H1 (cell line): Measurements from ENCODE around the gene KCNJ10. TPM values are rescaled to one million over a fixed set of nuclear protein-coding genes. Genes with fewer than 3 reads are reported as not detected.

Experiments used
- CTCF ChIA-PET: fragments of 300-600 bp; sonication (Branson Sonifier 250); formaldehyde crosslinking; loops from one replicate; lab custom pipeline; 2021; ENCODE audit not compliant: partially characterized antibody; lab: Charles Lee
- POLR2A ChIA-PET: fragments of 300-600 bp; sonication (Branson Sonifier 250); formaldehyde crosslinking; loops from one replicate; lab custom pipeline; 2021; ENCODE audit warnings: inconsistent platforms; ENCODE audit not compliant: partially characterized antibody; lab: Charles Lee
- DNase-seq, 2 experiments: peaks; one replicate each; pipeline versions ENCODE4 v3.0.0 to v3.0.0-alpha.2; 2010 to 2022; ENCODE audit warnings: low spot score in 2 of 2, low read depth in 1 of 2, mixed read lengths in 1 of 2
- FAIRE-seq: peaks from 2 replicates; lab custom pipeline; 2011; peaks lifted over from hg19 to GRCh38; lab: Jason Lieb, UNC
- H2AFZ ChIP-seq: 2 replicates; pipeline ENCODE4 v1.8.1; 2012; ENCODE audit warnings: low read length, inconsistent platforms
- H2AK5ac ChIP-seq: 2 replicates; pipeline ENCODE4 v1.6.1; 2013; ENCODE audit warnings: low read depth, low read length
- H2BK120ac ChIP-seq: replicated peaks from 2 replicates; pipeline ENCODE3; 2013; ENCODE audit warnings: low read depth, low read length, inconsistent platforms
- H2BK12ac ChIP-seq: 2 replicates; pipeline ENCODE4 v1.6.1; 2013; ENCODE audit warnings: low read depth, low read length
- H2BK15ac ChIP-seq: 2 replicates; pipeline ENCODE4 v1.6.1; 2013; ENCODE audit warnings: low read length
- H2BK20ac ChIP-seq: 2 replicates; pipeline ENCODE4 v1.6.1; 2013; ENCODE audit warnings: low read length
- H2BK5ac ChIP-seq: 2 replicates; pipeline ENCODE4 v1.6.1; 2013; ENCODE audit warnings: low read depth, low read length
- H3K14ac ChIP-seq: 2 replicates; pipeline ENCODE4 v1.6.1; 2013; ENCODE audit warnings: inconsistent platforms; ENCODE audit not compliant: insufficient read length
- H3K18ac ChIP-seq: 2 replicates; pipeline ENCODE4 v1.6.1; 2013; ENCODE audit warnings: low read length; ENCODE audit errors: extremely low read depth
- H3K23ac ChIP-seq: 2 replicates; pipeline ENCODE4 v1.6.1; 2013; ENCODE audit warnings: inconsistent platforms; ENCODE audit not compliant: insufficient read length
- H3K23me2 ChIP-seq: 2 replicates; pipeline ENCODE4 v1.6.1; 2013; ENCODE audit warnings: low read depth, low read length
- H3K27ac ChIP-seq: 2 replicates; pipeline ENCODE4 v1.6.1; 2011; ENCODE audit warnings: low read depth, low read length, inconsistent platforms
- H3K27me3 ChIP-seq, 4 experiments: replicated peaks in 1 of 4; 1 replicate in 1 of 4; 2 replicates in 3 of 4; pipeline versions ENCODE4 v1.6.1 to v1.8.1; 2011 to 2013; ENCODE audit warnings: low read length in 3 of 4, mild to moderate bottlenecking in 3 of 4, inconsistent platforms in 2 of 4, mixed read lengths in 2 of 4, moderate library complexity in 1 of 4; ENCODE audit not compliant: control insufficient read depth in 3 of 4, insufficient read depth in 3 of 4; ENCODE audit errors: extremely low read depth in 1 of 4
- H3K36me3 ChIP-seq, 4 experiments: 2 replicates each; pipeline versions ENCODE4 v1.6.1 to v1.8.1; 2011 to 2013; ENCODE audit warnings: mild to moderate bottlenecking in 4 of 4, low read length in 3 of 4, moderate library complexity in 2 of 4, control low read depth in 1 of 4, inconsistent platforms in 1 of 4; ENCODE audit not compliant: insufficient read depth in 4 of 4, control insufficient read depth in 2 of 4
- H3K4ac ChIP-seq: replicated peaks from 2 replicates; pipeline ENCODE3; 2013; ENCODE audit warnings: low read length, low read depth, mixed read lengths, inconsistent platforms; ENCODE audit not compliant: insufficient read length
- H3K4me1 ChIP-seq, 4 experiments: replicated peaks in 1 of 4; 1 replicate in 1 of 4; 2 replicates in 3 of 4; pipeline versions ENCODE4 v1.6.1 to v1.8.1; 2011 to 2013; ENCODE audit warnings: low read length in 3 of 4, inconsistent platforms in 2 of 4, mixed read lengths in 1 of 4; ENCODE audit not compliant: insufficient read depth in 4 of 4, control insufficient read depth in 3 of 4
- H3K4me2 ChIP-seq, 2 experiments: 2 replicates each; pipeline versions ENCODE4 v1.6.1 to v1.8.1; 2011 to 2013; ENCODE audit warnings: low read depth in 2 of 2, low read length in 2 of 2, control low read depth in 1 of 2, inconsistent platforms in 1 of 2, mild to moderate bottlenecking in 1 of 2; ENCODE audit not compliant: insufficient read depth in 1 of 2
- H3K4me3 ChIP-seq, 4 experiments: fragments of 200-600, 300-600 bp in 1 of 4; sonication (generic), shearing (Covaris generic), sonication (Bioruptor Twin) in 1 of 4; 2 replicates each; pipeline versions ENCODE4 v1.5.1 to v1.8.1; 2011 to 2016; ENCODE audit warnings: low read length in 4 of 4, low read depth in 3 of 4, control low read depth in 2 of 4, inconsistent platforms in 2 of 4, mild to moderate bottlenecking in 2 of 4, mixed read lengths in 1 of 4, moderate library complexity in 1 of 4; ENCODE audit not compliant: insufficient read depth in 2 of 4; ENCODE audit errors: extremely low read depth in 1 of 4
- H3K56ac ChIP-seq: replicated peaks from 2 replicates; pipeline ENCODE3; 2013; ENCODE audit warnings: low read depth, mild to moderate bottlenecking, mixed read lengths, low read length, inconsistent platforms; ENCODE audit not compliant: insufficient read length
- H3K79me1 ChIP-seq: 2 replicates; pipeline ENCODE4 v1.6.1; 2013; ENCODE audit warnings: low read depth, low read length, control low read depth
- H3K79me2 ChIP-seq, 2 experiments: 2 replicates each; pipeline versions ENCODE4 v1.6.1 to v1.8.1; 2012 to 2013; ENCODE audit warnings: low read length in 2 of 2, mild to moderate bottlenecking in 2 of 2, inconsistent platforms in 1 of 2; ENCODE audit not compliant: insufficient read depth in 2 of 2, control insufficient read depth in 1 of 2
- H3K9ac ChIP-seq, 4 experiments: replicated peaks in 1 of 4; 1 replicate in 1 of 4; 2 replicates in 3 of 4; pipeline versions ENCODE4 v1.6.1 to v1.8.1; 2011 to 2013; ENCODE audit warnings: low read depth in 3 of 4, low read length in 3 of 4, control low read depth in 2 of 4, mild to moderate bottlenecking in 2 of 4, moderate library complexity in 2 of 4, inconsistent platforms in 1 of 4; ENCODE audit errors: extremely low read depth in 1 of 4
- H3K9me3 ChIP-seq, 2 experiments: 2 replicates each; pipeline versions ENCODE4 v1.6.1 to v1.8.1; 2012 to 2013; ENCODE audit warnings: mild to moderate bottlenecking in 2 of 2, moderate library complexity in 2 of 2, control low read depth in 1 of 2, inconsistent platforms in 1 of 2, low read depth in 1 of 2, low read length in 1 of 2, mixed read lengths in 1 of 2; ENCODE audit not compliant: insufficient read depth in 2 of 2
- H4K20me1 ChIP-seq, 2 experiments: replicated peaks in 1 of 2; 2 replicates each; pipeline versions ENCODE3 to v1.8.1; 2011 to 2013; ENCODE audit warnings: inconsistent platforms in 2 of 2, low read length in 2 of 2, mild to moderate bottlenecking in 1 of 2; ENCODE audit not compliant: insufficient read depth in 2 of 2, control insufficient read depth in 1 of 2
- H4K5ac ChIP-seq: 2 replicates; pipeline ENCODE4 v1.6.1; 2013; ENCODE audit warnings: low read length, low read depth, mixed read lengths, inconsistent platforms; ENCODE audit not compliant: insufficient read length
- H4K8ac ChIP-seq: 2 replicates; pipeline ENCODE4 v1.8.0; 2013; ENCODE audit warnings: mild to moderate bottlenecking, moderate library complexity, low read length, inconsistent platforms; ENCODE audit not compliant: insufficient read depth; ENCODE audit errors: extremely low read depth
- H4K91ac ChIP-seq: replicated peaks from 2 replicates; pipeline ENCODE3; 2013; ENCODE audit warnings: low read length, mixed read lengths, inconsistent platforms; ENCODE audit not compliant: insufficient read length
- ASH2L ChIP-seq: fragments of 200-600, 300-600 bp; sonication (generic); IDR thresholded peaks from one replicate; pipeline ENCODE4 v1.7.1; 2017; ENCODE audit warnings: low read length
- CTBP2 ChIP-seq: IDR thresholded peaks from 2 replicates; pipeline ENCODE4 v1.7.0; 2011; ENCODE audit warnings: borderline replicate concordance, mild to moderate bottlenecking, moderate library complexity, mixed read lengths, low read length; ENCODE audit not compliant: insufficient read depth, insufficient read length
- FOSL1 ChIP-seq: IDR thresholded peaks from 2 replicates; pipeline ENCODE4 v1.6.1; 2011; ENCODE audit warnings: mild to moderate bottlenecking, low read depth, low read length, moderate library complexity; ENCODE audit not compliant: insufficient read depth
- JUN ChIP-seq: IDR thresholded peaks from 2 replicates; pipeline ENCODE4 v1.6.1; 2011; ENCODE audit warnings: low read depth, mild to moderate bottlenecking, improper control_type of control experiment, low read length
- JUND ChIP-seq: IDR thresholded peaks from 2 replicates; pipeline ENCODE4 v1.6.1; 2011; ENCODE audit warnings: mild to moderate bottlenecking, improper control_type of control experiment, low read length
- PHF8 ChIP-seq: fragments of 200-600 bp; sonication (generic); conservative IDR thresholded peaks from 2 replicates; pipeline ENCODE4 v1.7.1; 2012; ENCODE audit warnings: low read depth, mild to moderate bottlenecking, inconsistent platforms, low read length, moderate library complexity
- SUZ12 ChIP-seq: fragments of 200-600 bp; sonication (generic); IDR thresholded peaks from 2 replicates; pipeline ENCODE4 v1.6.1; 2012; ENCODE audit warnings: mild to moderate bottlenecking, inconsistent platforms, low read length, moderate library complexity, mixed read lengths
- whole genome bisulfite sequencing, 2 experiments: shearing (Covaris generic) in 1 of 2; methylation state at CpG; one replicate each; pipeline versions ENCODE4 v1.1.6 to v1.1.7; 2013 to 2015; ENCODE audit warnings: low lambda C conversion rate in 2 of 2, mixed read lengths in 2 of 2, inconsistent platforms in 1 of 2, low coverage in 1 of 2, missing lambda C conversion rate in 1 of 2; ENCODE audit not compliant: insufficient replicate concordance in 2 of 2, insufficient coverage in 1 of 2, insufficient read length in 1 of 2; ENCODE audit errors: extremely low coverage in 1 of 2, missing lambda C conversion rate in 1 of 2; 5-methylcytosine and 5-hydroxymethylcytosine counted together
- polyA plus RNA-seq, 7 experiments: library from polyadenylated mRNA; depleted of rRNA in 3 of 7; stranded (reverse) in 5 of 7; unstranded in 2 of 7; fragments of >200 nt in 5 of 7; fragments of 200-250 nt in 2 of 7; gene quantifications; 1 replicate in 5 of 7; 2 replicates in 1 of 7; 4 replicates in 1 of 7; pipeline versions ENCODE4 v1.2.1 to v1.2.3, GENCODE V29; 2011 to 2013; ENCODE audit warnings: missing spikeins in 2 of 7, mixed read lengths in 2 of 7
- total RNA-seq: library from RNA; stranded (reverse); fragmentation: NEBNext Ultra II Directional; extraction: Animal tissue kit (Norgen Biotek cat#: 25700); gene quantifications from 2 replicates; pipeline ENCODE4 v1.2.1, GENCODE V29; 2021

KCNJ10 gene
- total and polyA plus RNA-seq, 2 of the 8 experiments (the other 6 are each of a cell fraction or from before 2014, with no cell fraction given): 1.7 to 2.4 TPM

GRCh38 chr1:159994896-159995295, 75.1 kb downstream of the KCNJ10 start:
- Histone ChIP-seq H3K18ac (no peak overlapping the region), H2BK5ac (no peak overlapping the region), H3K4ac (no peak overlapping the region), H2AFZ (no peak overlapping the region), H4K91ac (no peak overlapping the region), H3K79me1 (no peaks in the 10 kb centered on the region), H2AK5ac (no peak overlapping the region), H3K9me3 (no peaks in the 10 kb centered on the region), H3K4me1 (no peaks in the 10 kb centered on the region), H4K8ac (no peak overlapping the region), H2BK120ac (no peak overlapping the region), H3K27ac (no peak overlapping the region), H3K9ac (no peak overlapping the region), H4K20me1 (no peaks in the 10 kb centered on the region), H3K27me3 (no peaks in the 10 kb centered on the region), H3K36me3 (no peaks in the 10 kb centered on the region), H3K23ac (no peak overlapping the region), H4K5ac (no peak overlapping the region), H3K23me2 (no peaks in the 10 kb centered on the region), H3K79me2 (no peaks in the 10 kb centered on the region), H2BK12ac (no peak overlapping the region), H3K56ac (no peak overlapping the region), H3K4me2 (no peak overlapping the region), H3K4me3 (no peak overlapping the region), H2BK15ac (no peak overlapping the region), H3K14ac (no peak overlapping the region), H2BK20ac (no peak overlapping the region)
- CTCF ChIA-PET: interaction anchor here (8.9 kb wide), 1 partner anchor 10 kb away, joined by 98 read pairs; no protein-coding TSS in a partner anchor
- POLR2A ChIA-PET: no interaction called here
- TF ChIP-seq JUN (no peak), SUZ12 (no peak), ASH2L (no peak), FOSL1 (no peak), PHF8 (no peak), CTBP2 (no peak), JUND (no peak)
- no peak for DNase-seq
- WGBS, 2 experiments: 88% methylated on average over 2 of the region's 2 CpGs; no CpG with 5 or more reads in 1 of the 2 experiments
- no peak for FAIRE-seq
